NOMO-1 treated with DMSO at 0.1 percent for 48 hours (cell line): ENCODE results near the gene ZGRF1.
"Not testable (repeated sequence)": the region's sequence is repeated elsewhere in the genome, so short reads cannot be mapped to it uniquely, and the experiment has no call there.

Experiments
- DNase-seq: peaks from one replicate; lab custom pipeline; 2025; ENCODE audit not compliant: unreplicated experiment; lab: John Stamatoyannopoulos, UW

Gene ZGRF1

DNA sequence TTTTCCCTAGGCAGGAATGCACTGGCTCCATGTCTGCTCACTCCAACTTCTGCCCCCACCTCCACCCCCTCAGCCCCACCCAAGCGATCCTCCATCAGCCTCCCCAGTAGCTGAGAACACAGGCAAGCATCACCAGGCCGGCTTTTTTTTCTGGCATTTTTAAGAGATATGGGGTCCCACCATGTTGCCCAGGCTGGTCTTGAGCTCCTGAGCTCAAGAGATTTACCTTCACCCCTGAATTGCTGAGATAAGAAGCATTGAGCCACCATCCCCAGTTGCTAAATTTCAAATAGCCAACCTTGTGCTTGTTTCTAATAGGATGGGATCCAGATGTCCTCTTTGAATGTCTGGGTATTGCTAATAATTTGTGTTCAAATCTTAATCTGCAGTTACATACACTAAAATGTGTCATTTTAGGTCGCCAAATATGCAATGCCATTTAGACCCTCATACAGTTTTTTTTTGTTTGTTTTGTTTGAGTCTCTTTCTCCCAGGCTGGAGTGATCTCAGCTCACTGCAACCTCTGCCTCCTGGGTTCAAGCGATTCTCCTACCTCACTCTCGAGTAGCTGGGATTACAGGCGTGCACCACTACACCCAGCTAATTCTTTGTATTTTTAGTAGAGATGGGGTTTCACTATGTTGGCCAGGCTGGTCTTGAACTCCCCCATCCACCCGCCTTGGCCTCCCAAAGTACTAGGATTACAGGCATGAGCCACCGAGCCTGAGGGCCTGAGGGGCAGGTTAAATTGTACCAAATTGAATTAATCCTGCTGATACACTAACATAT, 9.0 kb upstream of the ZGRF1 start:
- DNase-seq, result no peak

DNA sequence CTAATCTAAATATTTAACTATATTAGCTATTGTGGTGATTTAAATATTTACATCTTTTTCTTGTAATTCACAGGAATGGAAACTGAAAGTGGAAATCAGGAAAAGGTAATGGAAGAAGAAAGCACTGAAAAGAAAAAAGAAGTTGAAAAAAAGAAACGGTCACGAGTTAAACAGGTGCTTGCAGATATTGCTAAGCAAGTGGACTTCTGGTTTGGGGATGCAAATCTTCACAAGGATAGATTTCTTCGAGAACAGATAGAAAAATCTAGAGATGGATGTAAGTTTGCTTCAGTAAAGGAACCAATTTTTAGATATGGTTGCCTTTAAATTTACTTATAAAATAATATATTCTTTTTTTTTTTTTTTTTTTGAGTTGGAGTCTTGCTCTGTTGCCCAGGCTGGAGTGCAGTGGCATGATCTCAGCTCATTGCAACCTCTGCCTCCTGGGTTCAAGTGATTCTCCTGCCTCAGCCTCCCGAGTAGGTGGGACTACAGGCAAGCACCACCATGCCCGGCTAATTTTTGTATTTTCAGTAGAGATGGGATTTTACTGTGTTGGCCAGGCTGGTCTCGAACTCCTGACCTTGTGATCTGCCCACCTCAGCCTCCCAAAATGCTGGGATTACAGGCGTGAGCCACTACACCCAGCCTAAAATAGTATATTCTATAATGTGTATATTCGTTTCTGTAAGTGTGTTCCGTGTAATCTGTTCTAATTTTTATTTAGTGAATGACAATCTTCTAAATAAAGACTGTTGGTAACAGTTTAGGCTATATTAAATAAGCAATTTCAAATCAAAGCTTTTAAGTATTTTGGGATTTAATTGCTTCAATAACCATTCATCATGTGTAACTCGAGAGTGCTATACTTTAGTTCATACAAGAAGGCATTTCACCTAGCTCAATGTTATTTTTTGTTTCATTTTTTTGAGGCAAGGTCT, 8.2 kb upstream of the ZGRF1 start:
- DNase-seq, result not testable (repeated sequence)

DNA sequence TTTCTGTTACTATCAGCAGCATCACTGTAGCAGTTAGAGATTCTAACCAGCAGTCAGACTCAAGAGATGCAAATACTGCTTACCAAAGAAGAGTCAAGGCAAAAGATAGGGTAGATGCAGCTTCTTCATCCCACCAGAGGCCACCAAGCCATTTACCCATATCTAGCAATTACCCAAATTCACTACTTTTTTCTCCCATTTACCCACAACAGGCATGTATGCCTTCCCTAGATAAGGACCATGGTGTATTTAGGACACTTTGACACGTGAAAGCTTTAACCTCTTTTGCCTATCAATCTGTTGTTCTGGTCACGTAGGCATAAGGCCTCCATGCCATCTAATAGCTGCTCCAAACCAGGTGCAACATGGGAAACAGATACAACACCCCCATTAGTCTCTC, 5.8 kb upstream of the ZGRF1 start:
- DNase-seq, result no peak

DNA sequence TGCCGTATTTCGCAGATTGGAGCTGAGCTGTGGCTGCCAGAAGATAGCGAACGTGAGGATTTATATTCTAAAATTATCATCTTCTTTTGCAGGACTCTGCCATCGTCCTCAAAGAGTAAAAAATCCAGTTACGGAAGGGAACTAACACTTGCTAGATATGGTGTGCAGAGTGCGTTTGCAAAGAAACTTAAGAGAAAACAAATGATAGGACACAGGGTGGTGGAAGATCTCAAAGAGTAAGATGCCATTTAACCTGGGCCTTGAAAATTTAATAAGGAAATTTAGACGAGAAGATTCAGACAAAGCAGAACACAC, 800 bp upstream of the ZGRF1 start:
- no peak for DNase-seq

DNA sequence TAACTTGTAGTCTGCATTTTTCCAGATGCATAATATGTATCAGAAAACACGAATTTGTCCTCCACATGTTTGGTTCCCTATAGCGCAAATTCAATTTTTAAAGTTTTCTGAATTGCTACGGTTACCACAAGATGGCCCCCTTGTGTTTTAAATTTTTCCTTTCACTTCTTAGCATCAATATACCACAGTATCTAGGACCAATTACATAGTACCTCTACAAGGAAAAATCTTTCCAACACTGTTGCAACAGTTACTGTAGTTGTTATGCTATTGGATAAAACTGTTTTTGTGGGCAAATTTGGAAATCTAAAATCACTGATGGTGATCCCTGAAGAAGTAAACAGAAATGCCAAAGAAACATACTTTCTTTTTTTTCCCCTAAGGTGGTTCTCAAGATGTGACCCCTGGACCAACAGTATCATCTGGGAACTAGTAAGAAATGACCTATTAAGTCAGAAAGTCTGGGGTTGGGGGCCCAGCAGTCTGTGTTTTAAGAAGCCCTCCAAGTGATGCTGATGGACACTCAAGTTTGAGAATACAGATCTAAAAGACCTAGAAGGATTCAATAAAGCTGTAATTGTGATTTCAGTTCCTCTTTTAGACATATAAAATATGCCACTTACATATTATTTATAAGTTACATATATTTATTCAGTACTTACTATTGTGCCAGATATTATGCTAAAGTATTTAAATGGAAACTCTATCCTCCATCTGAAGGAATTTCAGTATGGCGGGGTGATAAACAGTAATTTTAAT, 3.1 kb downstream of the ZGRF1 start:
- DNase-seq, result peak; percentile 52

DNA sequence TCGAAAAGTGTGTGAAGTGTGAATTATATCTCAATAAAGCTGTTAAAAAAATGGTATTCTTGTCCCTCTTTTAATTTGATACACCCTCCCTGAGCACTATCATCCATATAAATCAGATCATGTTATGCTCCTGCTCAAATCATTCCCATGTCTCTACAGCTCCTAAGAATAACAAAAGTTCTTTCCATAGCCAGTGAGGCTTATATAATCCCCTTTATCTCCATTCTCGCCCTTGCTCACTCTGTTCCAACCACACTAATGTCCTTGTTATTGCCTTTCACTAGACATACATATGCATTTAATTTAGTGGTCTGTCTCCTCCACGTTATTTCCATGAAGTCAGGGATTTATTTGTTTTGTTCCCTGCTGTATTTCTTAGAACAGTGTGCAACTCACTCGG, 10.5 kb downstream of the ZGRF1 start:
- no peak for DNase-seq

DNA sequence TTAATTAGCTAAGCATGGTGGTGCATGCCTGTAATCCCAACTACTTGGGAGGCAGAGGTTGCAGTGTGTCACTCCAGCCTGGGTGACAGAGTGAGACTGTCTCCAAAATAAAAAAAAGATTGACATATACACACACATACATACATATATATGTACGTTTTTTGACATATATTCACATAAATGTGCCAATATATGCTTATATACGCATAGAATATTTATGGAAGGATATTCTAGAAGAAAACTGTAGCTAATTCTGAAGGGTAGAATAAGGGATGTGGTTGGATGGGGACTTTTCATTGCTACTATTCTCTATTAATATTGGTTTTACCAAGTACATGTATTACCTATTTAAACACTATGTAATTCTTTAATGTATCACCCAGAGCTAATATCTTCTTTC, 19.7 kb downstream of the ZGRF1 start:
- no peak for DNase-seq

DNA sequence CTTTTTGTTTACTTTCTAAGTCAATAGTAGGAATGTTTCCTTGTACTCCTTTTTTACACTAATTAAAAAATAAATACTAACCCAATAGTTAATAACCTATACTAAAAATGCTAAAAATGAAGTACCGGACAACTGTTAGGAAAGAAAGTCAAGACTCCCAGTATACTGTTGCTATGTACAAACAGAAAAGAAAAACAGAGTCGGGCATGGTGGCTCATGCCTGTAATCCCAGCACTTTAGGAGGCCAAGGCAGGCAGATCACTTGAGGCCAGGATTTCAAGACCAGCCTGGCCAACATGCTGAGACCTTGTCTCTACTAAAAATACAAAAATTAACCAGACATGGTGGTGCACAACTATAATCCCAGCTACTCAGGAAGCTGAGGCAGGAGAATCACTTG, 23.9 kb downstream of the ZGRF1 start:
- not testable (repeated sequence) for DNase-seq

DNA sequence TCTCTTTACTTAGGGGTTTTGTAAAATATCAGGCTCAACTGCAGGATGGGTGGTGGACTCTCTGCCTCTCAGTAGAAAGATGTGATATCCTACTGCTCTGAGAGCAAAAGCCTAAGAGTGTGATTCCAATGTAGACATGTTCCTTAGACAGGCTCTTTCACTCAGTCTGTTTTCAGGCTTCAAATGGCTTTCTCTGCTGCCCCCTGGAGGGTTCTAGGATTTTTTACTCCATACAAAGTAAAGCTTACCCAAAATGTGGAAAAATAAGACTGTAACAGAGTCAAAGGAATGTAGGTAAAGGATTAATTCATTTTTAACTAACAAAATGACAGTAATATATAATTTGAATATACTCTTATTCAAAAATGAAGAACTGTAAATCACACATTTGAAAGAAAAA, 32.1 kb downstream of the ZGRF1 start:
- peak; percentile 30 for DNase-seq

DNA sequence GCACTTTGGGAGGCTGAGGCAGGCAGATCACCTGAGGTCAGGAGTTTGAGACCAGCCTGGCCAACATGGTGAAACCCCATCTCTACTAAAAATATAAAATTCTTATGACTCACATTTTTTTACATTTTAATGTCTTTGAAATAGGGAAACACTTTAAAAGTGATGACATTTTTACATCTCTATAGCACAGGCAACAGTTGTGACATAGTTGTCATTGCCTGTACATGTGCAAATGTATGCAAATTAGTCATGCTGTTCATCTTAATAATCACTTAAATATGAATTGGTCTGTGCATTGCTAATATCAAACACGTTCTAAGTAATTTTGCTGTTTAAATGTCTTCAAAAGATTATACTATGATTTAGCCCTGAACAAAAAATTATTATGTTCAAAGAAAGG, 41.7 kb downstream of the ZGRF1 start:
- DNase-seq, result no peak

DNA sequence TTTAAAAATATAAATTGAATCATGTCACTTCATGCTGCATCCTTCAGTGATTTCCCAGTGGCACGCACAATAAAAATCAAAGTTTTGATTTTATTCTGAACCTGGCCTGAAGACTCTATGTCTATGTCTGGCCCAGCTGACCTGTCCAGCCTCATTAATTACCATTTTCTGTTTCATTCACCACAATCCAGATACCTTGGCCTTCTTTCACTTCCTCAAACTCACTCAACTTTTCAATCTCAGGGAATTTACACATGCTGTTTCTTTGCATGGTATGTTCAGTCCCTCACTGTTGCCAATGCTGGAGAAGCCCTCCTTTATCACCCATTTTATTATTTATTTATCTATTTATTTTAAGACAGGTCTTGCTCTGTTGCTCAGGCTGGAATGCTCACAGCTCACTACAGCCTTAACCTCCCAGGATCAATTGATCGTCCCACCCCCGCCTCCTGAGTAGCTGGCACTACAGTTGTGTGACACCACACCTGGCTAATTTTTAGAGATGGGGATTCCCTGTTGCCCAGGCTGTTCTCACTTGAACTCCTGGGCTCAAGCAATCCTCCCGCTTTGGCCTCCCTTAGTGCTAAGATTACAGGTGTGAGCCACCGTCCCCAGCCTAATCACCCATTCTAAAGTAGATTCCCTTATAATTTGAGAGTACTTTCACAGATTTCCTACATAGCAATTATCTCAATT, 43.1 kb downstream of the ZGRF1 start:
- no peak for DNase-seq

DNA sequence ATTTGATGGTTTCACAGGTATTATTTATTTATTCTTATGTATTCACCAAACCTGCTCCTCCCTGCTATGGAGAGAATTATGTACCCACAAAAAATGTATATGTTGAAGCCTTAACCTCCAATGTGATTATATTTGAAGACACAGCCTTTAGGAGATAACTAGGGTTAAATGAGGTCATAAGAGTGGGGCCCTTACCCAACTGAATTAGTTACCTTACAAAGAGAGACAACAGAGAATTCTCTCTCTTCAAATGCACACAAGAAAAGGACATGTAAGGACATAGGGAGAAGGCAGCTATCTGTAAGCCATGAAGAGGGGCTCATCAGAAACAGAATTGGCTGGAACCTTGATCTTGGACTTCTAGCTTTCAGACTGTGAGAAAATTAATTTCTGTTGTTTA, 44.0 kb downstream of the ZGRF1 start:
- no peak for DNase-seq

DNA sequence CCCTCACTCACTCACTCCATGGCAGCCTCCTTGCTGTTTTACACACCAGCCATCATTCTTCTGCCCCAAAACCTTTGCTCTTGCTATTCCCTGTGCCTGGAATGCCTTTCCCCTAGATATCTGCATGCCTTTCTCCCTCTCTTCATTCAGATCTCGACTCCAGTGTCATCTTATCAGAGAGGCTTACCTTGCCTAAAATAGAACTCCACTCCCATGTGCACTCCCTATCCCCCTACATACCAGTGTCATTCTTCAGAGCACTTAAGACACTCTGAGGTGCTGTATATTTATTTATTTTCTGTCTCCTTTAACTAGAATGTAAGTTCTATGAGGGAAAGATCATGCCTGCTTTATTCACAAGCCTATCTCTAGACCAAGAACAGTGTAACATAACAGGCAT, 45.1 kb downstream of the ZGRF1 start:
- DNase-seq, result no peak

DNA sequence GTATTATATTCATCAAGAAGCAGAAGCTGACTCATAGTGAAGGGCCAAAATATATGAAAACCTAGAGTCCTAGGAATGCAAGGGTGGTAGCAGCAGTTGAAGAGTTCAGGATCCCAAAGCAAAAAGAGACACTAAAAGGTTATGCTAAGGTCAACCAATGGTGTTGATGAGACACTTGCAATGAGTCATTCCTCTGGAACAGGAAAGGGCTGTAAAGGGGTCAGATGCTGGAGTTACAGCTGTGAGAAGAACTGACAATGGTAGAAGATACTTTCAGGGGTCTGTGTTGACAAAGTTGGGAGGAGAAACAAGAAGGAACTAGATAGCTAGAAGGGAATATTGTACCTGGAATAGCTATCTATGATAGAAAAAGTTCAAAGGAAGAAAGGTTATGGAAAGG, 47.5 kb downstream of the ZGRF1 start:
- DNase-seq, result no peak

DNA sequence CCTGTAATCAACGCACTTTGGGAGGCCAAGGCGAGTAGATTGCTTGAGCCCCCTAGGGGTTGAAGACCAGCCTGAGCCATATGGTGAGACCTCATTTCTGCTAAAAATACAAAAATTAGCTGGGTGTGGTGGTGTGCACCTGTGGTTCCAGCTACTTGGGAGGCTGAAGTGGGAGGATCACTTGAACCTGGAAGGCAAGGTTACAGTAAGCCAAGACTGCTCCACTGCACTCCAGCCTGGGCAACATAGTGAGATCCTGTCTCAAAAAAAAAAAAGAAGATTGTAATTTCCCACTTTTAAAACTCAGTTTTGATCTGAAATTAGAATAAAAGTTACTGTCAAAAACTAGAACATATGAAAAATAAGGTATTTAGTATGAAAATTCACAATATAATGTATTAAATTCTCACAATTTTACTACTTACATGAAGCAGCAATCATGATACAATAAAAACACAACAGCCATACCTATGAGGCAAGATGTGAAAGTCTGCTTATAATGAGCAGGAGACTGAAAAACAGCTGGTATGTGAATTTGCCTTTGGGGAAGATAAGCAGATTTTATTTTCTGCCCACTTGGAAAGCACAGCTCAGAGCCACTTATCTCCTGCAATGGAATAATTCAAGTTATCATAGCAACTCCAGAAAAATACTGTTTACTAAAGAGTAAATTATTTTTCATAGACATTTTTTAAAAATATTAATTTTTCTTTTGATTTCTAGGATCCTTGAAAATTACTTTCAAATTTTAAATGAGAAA, 50.6 kb downstream of the ZGRF1 start:
- no peak for DNase-seq

DNA sequence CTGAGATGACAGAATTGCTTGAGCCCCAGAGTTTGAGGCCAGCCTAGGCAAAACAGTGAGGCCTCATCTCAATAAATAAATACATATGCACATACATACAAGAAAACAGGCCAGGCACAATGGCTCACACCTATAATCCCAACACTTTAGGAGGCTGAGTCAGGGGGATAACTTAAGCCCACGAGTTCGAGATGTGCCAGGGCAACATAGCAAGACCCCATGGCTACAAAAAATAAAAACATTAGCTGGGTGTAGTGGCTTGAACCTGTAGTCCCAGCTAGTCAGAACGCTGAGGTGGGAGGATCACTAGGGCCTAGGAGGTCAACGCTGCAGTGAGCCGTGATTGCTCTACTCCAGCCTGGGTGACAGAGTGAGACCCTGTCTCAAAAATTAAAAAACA, 69.2 kb downstream of the ZGRF1 start:
- DNase-seq, result no peak

DNA sequence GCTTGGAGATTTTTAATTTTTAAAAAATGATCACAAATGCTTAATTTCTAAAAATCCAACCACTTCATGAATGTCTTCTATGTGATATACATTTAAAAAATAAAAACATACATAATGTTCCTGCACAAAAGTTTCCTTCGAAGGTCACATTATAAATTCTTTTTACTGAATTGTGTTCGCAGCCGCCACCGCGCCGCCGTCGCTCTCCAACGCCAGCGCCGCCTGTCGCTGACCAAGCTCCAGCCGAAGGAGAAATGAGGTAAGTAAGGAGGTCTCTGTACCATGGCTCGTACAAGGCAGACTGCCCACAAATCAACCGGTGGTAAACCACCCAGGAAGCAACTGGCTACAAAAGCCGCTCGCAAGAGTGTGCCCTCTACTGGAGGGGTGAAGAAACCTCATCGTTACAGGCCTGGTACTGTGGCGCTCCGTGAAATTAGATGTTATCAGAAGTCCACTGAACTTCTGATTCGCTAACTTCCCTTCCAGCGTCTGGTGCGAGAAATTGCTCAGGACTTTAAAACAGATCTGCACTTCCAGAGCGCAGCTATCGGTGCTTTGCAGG, 71.9 kb downstream of the ZGRF1 start:
- DNase-seq, result no peak

DNA sequence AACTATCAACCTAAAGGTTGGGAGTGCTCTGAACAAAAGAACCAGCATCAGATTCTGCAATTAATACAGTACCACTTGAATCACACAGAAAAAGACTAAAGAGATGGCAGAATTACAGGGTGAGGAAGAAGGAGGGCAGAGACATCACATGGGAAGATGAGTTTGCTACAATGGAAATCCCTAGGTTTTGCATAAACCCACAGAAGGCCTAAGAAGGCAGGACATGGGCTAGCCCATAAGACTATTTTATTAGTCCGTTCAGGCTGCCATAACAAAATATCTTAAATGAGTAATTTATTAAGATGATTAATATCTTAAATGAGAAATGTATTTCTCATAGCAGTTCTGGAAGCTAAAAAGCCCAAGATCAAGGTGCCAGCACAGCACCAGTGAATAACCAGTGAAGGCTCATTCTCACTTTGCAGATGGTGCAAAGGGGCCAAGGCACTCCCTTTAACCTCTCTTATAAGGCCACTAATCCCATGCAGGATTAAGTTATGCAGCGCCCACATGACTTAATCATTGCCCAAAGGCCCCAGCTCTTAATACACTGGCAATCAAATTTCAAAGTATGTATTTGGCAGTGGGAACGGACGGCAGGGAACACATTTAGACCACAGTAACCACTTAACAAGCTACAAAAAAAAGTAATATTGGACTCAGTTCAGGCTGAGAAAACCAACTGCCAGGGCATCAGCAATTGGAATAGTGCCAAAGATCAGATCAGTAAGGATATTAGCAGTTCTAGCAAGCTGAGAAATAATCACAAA, 73.1 kb downstream of the ZGRF1 start:
- no peak for DNase-seq

DNA sequence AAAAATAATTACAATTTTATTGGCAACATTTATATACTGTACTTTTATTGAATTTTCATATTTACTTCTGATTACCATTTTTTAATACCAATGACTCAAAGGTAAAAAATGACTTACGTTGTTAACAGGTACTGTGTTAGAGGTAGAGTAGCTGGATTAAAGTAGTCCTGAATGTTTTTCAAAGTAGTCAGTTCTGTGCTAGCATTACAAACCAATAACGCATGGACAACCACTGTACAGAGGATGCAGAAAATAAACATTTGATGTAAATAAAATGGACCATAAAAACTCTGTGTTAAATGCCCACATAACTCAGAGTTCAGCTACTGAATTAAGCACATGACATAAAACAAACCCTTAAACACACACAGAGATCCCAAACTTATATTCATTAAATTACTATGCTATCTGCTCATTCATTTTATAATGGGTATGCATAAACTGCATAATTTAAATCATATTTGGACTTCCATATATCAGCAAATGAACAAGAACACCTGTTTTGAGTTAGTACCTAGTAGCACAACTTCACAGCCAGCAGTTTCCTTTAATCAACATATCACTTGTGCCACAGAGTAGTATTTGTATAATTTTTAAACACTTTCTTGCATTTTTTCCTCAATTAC, 74.3 kb downstream of the ZGRF1 start:
- DNase-seq, result no peak
